GM11168 (cell line): ENCODE data around the gene BSCL2.
"Not testable (repeated sequence)": the region's sequence is repeated elsewhere in the genome, so short reads cannot be mapped to it uniquely, and the experiment has no call there.

ENCODE experiments used
- in situ Hi-C: fragments of 300-500 bp; cut with MboI; formaldehyde crosslinking; loops from one replicate; pipeline ENCODE4 v1.12.0; 2022; ENCODE audit warnings: low sequenced_read_pairs; ENCODE audit not compliant: unreplicated experiment

Gene BSCL2

GRCh38 chr11:62689421-62690183 lies 17.6 kb downstream of the BSCL2 start, which contains the start of gene LRRN4CL:
Gene LRRN4CL (minus strand): TSS chr11:62689530. CDS start chr11:62688508, 1,022 bp downstream.
- in situ Hi-C loops = no loop called here

GRCh38 chr11:62688491-62688890 lies 18.7 kb downstream of the BSCL2 start:
- in situ Hi-C loops = no loop called here

GRCh38 chr11:62687508-62688396 lies 19.5 kb downstream of the BSCL2 start:
- in situ Hi-C loops = no loop called here

DNA sequence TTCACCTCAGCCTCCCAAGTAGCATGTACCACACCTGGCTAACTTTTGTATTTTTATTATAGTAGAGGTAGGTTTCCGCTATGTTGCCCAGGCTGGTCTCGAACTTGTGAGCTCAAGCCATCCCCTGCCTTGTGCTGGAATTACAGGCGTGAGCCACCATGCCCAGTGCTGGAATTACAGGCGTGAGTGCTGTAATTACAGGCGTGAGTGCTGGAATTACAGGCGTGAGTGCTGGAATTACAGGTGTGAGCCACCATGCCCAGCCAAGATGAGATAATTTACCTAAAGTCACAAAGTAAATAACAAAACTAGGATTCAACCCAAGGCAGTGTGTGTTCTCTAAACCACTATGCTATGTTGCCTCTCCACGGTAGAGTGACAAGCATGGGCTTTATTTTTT lies 24.7 kb downstream of the BSCL2 start:
- in situ Hi-C loops = no loop called here

- in situ Hi-C loops = no loop called here
Measured at GRCh38 chr11:62680825-62681240, 26.4 kb downstream of the BSCL2 start.

DNA sequence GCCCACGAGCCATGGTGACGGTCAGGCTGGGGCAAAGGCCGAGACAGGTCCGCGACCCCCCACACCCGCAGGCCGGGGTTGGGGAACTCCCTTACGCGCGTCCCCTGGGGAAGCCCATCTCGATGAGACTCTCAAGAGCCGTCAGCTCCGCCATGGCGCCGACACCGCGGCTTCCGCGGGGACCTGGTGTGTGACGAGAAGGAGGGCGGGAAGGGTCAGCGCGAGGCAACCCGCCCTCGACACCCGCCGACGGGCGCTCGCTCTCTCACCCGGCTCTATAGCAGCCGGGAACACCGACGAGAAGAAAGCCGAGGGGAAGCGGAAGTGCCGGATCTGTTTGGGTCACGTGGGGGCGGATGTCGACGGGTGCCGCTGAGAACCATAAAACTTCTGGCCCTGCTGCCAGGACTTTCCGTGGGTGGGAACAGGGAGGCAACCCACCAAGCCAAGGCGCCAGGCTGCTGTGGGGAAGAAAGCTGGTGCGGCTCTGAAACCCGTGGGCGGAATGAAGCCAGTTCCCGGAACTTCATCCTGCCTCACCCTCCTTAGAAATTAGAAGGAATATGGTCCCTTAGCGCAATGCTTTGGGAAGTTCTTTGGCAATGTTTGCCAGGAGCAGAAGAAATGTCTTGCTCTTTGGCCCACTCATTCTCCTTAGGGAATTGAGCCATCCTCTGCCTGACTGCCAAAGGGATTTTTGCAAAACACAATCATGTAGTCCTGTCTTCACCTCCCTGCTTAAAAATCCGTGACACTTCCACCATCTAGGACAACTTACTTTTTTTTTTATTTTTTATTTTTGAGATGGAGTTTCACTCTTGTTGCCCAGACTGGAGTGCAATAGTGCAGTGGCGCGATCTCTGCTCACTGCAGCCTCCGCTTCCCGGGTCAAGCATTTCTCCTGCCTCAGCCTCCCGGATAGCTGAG lies 28.2 kb downstream of the BSCL2 start, which contains the start of gene UBXN1:
Gene UBXN1 (minus strand): TSS at position 304 of the 927 bp plus-strand sequence. CDS start 150 bp downstream, at position 154.
- in situ Hi-C loops = no loop called here

- in situ Hi-C loops = no loop called here
Measured at GRCh38 chr11:62678433-62678769, 28.8 kb downstream of the BSCL2 start.

GRCh38 chr11:62677714-62678113 lies 29.5 kb downstream of the BSCL2 start:
- in situ Hi-C loops = no loop called here

DNA sequence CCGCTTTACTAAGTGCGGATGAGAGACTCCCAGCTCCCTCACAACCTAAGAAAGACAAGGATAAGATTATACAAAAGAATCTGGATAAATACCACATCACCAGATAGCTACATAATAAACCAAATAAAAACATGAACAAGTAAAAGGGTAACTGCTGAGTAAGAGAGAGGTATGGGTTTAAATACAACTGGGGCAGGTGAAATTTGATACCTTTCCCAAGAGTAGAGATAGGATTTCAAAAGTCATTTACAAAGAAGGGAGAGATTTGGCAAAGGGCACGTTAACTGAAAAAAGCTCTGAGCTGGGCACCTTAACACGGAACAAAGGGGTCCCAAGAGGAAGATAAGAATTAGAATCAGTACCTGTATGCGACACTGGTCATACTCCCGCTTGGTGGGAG lies 30.1 kb downstream of the BSCL2 start:
- in situ Hi-C loops = no loop called here

GRCh38 chr11:62676698-62677097 lies 30.5 kb downstream of the BSCL2 start:
- in situ Hi-C loops = no loop called here

- in situ Hi-C loops = not testable (repeated sequence)
Measured at GRCh38 chr11:62675415-62675814, 31.8 kb downstream of the BSCL2 start.

DNA sequence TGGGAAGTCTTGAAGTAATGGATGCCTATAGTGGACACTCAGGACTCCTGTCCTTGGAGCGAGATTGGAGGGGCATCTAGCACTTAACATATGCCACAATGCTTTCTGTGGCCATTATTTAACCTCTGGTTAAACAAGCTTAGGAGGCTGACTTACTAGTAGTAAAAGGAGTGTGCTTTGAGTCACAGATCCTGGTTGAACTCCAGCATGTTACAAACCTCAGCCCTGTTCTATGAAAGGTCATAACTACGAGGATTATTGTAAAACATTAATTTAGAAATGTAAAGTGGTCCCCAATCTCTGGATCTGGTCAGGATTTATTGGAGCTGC lies 34.1 kb downstream of the BSCL2 start:
- in situ Hi-C loops = no loop called here

GRCh38 chr11:62671608-62672389 lies 35.4 kb downstream of the BSCL2 start, which contains the start of the genes LBHD1 and UQCC3:
Gene LBHD1 (minus strand): TSS chr11:62672267. CDS start chr11:62670031, 2,236 bp downstream.
Gene UQCC3 (plus strand): TSS chr11:62671673. CDS start chr11:62671746, 73 bp downstream.
- in situ Hi-C loops = no loop called here

GRCh38 chr11:62671236-62671607 lies 36.0 kb downstream of the BSCL2 start:
- in situ Hi-C loops = no loop called here

DNA sequence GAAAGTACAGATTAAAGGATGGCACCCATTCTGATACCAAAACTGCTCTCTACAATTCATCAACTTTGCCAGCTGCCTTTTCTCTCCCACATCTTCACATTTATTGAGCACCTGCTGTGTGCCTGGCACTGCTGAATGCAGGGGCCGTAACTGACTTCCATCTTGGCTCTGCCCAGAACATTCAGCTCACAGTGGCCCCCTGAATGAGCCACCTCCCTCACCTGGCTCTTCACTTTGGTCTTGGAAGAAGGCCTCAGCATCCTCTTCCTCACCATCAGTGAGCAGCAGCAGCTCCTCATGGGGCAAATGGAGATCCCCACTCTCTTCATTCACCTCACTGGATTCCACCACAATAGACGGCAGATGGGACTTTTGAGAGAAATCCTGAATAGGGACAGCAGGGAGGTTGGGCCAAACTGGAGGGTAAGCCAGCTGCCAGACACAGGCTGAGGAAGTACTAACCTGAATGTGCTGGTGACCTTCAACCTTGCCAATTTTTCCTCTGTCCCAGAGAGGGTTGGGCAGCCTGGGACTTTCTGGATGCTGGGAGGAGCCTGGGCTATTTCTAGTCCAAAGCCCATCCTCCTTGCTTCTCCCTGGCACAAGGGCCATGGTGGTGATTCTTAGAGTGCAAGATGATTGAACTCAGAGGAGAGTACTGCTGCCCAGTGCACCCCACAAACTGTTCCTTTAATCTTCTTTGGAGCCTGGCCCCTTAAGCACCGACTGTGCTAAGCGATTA lies 37.6 kb downstream of the BSCL2 start:
- in situ Hi-C loops = no loop called here

GRCh38 chr11:62667460-62667859 lies 39.8 kb downstream of the BSCL2 start:
- in situ Hi-C loops = no loop called here

DNA sequence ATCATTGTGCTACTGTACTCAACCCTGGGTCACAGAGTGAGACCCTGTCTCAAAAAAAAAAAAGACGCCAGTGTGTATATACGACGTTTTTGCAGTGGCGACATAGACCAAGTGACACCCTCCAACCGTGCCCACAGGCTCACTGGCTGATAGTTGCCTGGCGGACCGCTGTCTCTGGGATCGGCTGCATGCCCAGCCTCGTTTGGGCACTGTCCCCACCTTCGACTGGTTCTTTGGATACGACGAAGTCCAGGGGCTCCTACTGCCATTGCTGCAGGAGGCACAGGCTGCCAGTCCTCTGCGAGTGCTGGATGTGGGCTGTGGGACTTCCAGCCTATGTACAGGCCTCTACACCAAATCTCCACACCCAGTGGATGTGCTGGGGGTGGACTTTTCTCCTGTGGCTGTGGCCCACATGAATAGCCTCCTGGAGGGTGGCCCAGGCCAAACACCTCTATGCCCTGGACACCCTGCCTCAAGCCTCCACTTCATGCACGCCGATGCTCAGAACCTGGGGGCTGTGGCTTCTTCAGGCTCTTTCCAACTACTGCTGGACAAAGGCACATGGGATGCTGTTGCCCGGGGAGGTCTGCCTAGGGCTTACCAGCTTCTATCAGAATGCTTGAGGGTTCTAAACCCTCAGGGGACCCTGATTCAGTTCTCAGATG lies 40.8 kb downstream of the BSCL2 start:
- in situ Hi-C loops = no loop called here

DNA sequence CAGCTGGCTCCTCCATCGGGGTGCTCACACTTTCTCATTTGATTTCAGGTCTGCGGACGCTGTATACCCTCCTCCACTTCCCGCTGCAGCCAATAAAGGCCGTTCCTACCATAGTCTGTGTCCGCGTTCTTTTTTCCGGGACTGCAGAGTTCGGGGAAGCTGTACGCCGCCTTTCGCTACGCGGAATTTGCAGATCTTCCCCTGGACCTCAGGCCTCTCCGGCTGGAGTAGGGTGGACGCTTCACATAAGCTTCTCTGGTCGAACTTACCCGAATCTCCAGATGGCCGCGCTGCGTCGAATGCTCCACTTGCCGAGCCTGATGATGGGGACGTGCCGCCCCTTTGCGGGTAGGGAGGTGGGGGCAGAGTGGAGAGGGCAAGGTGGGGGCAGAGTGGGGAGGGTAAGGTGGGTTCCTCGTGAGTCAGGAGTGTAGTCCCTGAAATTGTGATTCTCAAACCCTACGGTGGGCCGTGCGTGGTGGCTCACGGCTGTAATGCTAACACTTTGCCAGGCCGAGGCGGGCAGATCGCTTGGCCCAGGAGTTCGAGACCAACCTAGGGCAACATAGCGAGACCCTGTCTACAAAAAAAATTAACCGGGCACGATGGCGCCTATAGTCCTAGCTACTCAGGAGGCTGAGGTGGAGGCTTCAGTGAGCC lies 41.5 kb downstream of the BSCL2 start:
- in situ Hi-C loops = no loop called here
